Tibial nerve (tissue), 4 donors: ENCODE measurements around the gene MTA3. TPM values are rescaled to one million over a fixed set of nuclear protein-coding genes. Genes with fewer than 3 reads are reported as not detected.
"Not testable (repeated sequence)": the region's sequence is repeated elsewhere in the genome, so short reads cannot be mapped to it uniquely, and the experiment has no call there.

Experiments
- DNase-seq, 2 donors: peaks; one replicate each; pipeline ENCODE4 v3.0.0-alpha.2; 2019; ENCODE audit warnings: low spot score in 2 of 2
- H3K27ac ChIP-seq, 4 donors: fragments of 200-600 bp; sonication (generic) in 3 of 4; one replicate each; pipeline ENCODE4 v1.5.1; 2017 to 2019; ENCODE audit warnings: mild to moderate bottlenecking in 1 of 4
- H3K27me3 ChIP-seq, 2 donors: fragments of 200-600 bp; sonication (generic) in 1 of 2; one replicate each; pipeline versions ENCODE4 v1.5.1 to v1.6.0; 2017 to 2019
- H3K36me3 ChIP-seq, 3 donors: fragments of 200-600 bp; sonication (generic); one replicate each; pipeline ENCODE4 v1.5.1; 2018 to 2019
- H3K4me1 ChIP-seq, 4 donors: fragments of 200-600 bp; sonication (generic) in 3 of 4; one replicate each; pipeline ENCODE4 v1.5.1; 2017 to 2019
- H3K4me3 ChIP-seq, 4 donors: fragments of 200-600 bp; sonication (generic) in 3 of 4; one replicate each; pipeline ENCODE4 v1.5.1; 2017 to 2019; ENCODE audit warnings: mild to moderate bottlenecking in 1 of 4, moderate library complexity in 1 of 4
- H3K9me3 ChIP-seq, 4 donors: fragments of 200-600 bp; sonication (generic) in 3 of 4; one replicate each; pipeline ENCODE4 v1.5.1; 2017 to 2019
- EP300 ChIP-seq, 2 donors: sonication (generic); formaldehyde crosslinking; IDR thresholded peaks; one replicate each; pipeline ENCODE4 v1.6.1; 2017; ENCODE audit warnings: antibody characterized with exemption in 2 of 2, mild to moderate bottlenecking in 1 of 2
- POLR2A ChIP-seq, 2 donors: fragments of 450-650 bp; IDR thresholded peaks; one replicate each; pipeline ENCODE4 v1.6.1; 2017; ENCODE audit warnings: antibody characterized with exemption in 2 of 2, mild to moderate bottlenecking in 2 of 2, moderate library complexity in 2 of 2
- WGBS, 2 donors: methylation state at CpG; one replicate each; pipeline ENCODE4 v1.1.5; 2018; 5-methylcytosine and 5-hydroxymethylcytosine counted together
- total RNA-seq, 4 donors: library from RNA; depleted of rRNA; stranded (reverse); fragments of >200 nt; gene quantifications; one replicate each; pipeline ENCODE4 v1.1.0, GENCODE V29; 2016
- TF ChIP-seq, protein P1 (sequence below), 5 experiments: fragments of 200-600 bp in 3 of 5; fragments of 450-650 bp in 2 of 5; sonication (generic) in 3 of 5; IDR thresholded peaks; one replicate each; pipeline ENCODE4 v1.5.1; 2016 to 2019; ENCODE audit warnings: antibody characterized with exemption in 5 of 5, mild to moderate bottlenecking in 3 of 5, moderate library complexity in 2 of 5

Gene MTA3
- total RNA-seq, 4 donors from 2014 or later = 33.1 to 47.0 (median 42.5) TPM

DNA sequence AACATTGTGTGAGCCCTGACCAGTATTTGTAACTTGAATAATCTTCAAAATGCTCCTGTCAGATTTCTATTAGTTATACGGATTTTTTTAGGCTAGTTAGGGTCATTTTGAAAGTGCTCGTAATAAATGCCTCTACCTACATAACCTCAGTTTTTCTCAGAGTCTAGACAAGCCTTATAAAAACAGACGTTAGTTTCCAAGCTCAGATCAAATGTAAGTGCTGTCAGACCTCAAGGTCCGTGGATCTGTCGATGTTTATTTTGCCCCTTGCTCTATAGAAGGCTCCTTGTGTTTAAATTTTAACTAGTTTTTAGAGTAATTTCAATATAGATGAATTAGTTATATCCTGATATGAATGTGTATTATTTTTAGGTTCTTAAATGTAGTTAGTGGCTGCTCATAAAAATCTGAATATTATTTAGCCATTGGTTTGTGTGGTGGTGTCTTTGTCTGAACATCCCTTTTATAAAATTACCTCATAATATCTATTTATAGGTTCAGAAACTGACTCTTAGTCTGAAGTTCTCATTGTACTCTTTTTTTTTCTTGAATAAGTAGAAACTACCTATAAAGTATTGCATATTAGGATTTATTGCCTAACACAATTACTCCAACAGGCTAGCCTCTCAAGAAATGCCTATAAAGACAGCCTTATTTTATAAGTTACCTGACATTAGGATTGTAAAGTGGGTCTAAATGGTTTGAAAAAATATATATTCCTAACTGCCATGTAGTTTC is 71.1 kb downstream of the MTA3 start:
- no peak for DNase-seq
- TF ChIP-seq EP300 (IDR thresholded peaks at IDR 0.05) (no peak), POLR2A (IDR thresholded peaks at IDR 0.05) (no peak)
- TF ChIP-seq, protein P1, sequence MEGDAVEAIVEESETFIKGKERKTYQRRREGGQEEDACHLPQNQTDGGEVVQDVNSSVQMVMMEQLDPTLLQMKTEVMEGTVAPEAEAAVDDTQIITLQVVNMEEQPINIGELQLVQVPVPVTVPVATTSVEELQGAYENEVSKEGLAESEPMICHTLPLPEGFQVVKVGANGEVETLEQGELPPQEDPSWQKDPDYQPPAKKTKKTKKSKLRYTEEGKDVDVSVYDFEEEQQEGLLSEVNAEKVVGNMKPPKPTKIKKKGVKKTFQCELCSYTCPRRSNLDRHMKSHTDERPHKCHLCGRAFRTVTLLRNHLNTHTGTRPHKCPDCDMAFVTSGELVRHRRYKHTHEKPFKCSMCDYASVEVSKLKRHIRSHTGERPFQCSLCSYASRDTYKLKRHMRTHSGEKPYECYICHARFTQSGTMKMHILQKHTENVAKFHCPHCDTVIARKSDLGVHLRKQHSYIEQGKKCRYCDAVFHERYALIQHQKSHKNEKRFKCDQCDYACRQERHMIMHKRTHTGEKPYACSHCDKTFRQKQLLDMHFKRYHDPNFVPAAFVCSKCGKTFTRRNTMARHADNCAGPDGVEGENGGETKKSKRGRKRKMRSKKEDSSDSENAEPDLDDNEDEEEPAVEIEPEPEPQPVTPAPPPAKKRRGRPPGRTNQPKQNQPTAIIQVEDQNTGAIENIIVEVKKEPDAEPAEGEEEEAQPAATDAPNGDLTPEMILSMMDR (IDR thresholded peaks at IDR 0.05) = no peak
- 77 to 82% methylated on average over 5 of the region's 5 CpGs for WGBS, 2 donors
- Histone ChIP-seq H3K4me1 (peaks cover 0 to 9% (median 0%) of the 10 kb centered on the region in 4 donors), H3K27me3 (no peaks in the 10 kb centered on the region), H3K36me3 (peaks cover 0 to 11% (median 0%) of the 10 kb centered on the region in 3 donors), H3K27ac (no peak overlapping the region), H3K9me3 (no peaks in the 10 kb centered on the region), H3K4me3 (no peak overlapping the region)

- H3K9me3 ChIP-seq = no peaks in the 10 kb centered on the region
- no peak overlapping the region for H3K27ac ChIP-seq
- peaks cover 0 to 9% (median 0%) of the 10 kb centered on the region in 4 donors for H3K4me1 ChIP-seq
- no peak overlapping the region for H3K4me3 ChIP-seq
- peaks cover 0 to 18% (median 0%) of the 10 kb centered on the region in 3 donors for H3K36me3 ChIP-seq
- DNase-seq = no peak
- 87% methylated on average over 1 of the region's 1 CpG for WGBS, 2 donors
- no peak for TF ChIP-seq POLR2A (IDR thresholded peaks at IDR 0.05)
- no peak for TF ChIP-seq EP300 (IDR thresholded peaks at IDR 0.05)
- TF ChIP-seq, protein P1 (IDR thresholded peaks at IDR 0.05) = no peak
- H3K27me3 ChIP-seq = no peaks in the 10 kb centered on the region
Observed at GRCh38 chr2:42640261-42640660, 71.8 kb downstream of the MTA3 start.

- not testable (repeated sequence) for H3K27me3 ChIP-seq, H3K27ac ChIP-seq, H3K9me3 ChIP-seq, DNase-seq, H3K4me3 ChIP-seq, H3K4me1 ChIP-seq
- 79 to 80% methylated on average over 2 of the region's 2 CpGs for whole genome bisulfite sequencing, 2 donors
- H3K36me3 ChIP-seq = peaks cover 0 to 28% (median 0%) of the 10 kb centered on the region in 3 donors
Observed at GRCh38 chr2:42642371-42642770, 73.9 kb downstream of the MTA3 start.

- no peak overlapping the region for H3K27ac ChIP-seq
- WGBS, 2 donors = 88 to 89% methylated on average over 2 of the region's 2 CpGs
- no peak overlapping the region for H3K4me3 ChIP-seq
- H3K9me3 ChIP-seq = no peaks in the 10 kb centered on the region
- H3K4me1 ChIP-seq = no peaks in the 10 kb centered on the region
- TF ChIP-seq EP300 (IDR thresholded peaks at IDR 0.05) = no peak
- no peak for TF ChIP-seq POLR2A (IDR thresholded peaks at IDR 0.05)
- TF ChIP-seq, protein P1 (IDR thresholded peaks at IDR 0.05) = no peak
- no peaks in the 10 kb centered on the region for H3K27me3 ChIP-seq
- no peak for DNase-seq
- H3K36me3 ChIP-seq = peaks cover 0 to 38% (median 0%) of the 10 kb centered on the region in 3 donors
Observed at GRCh38 chr2:42645551-42645950, 77.1 kb downstream of the MTA3 start.

- no peak overlapping the region for H3K4me3 ChIP-seq
- DNase-seq = no peak
- TF ChIP-seq POLR2A (IDR thresholded peaks at IDR 0.05) = no peak
- TF ChIP-seq, protein P1 (IDR thresholded peaks at IDR 0.05) = no peak
- TF ChIP-seq EP300 (IDR thresholded peaks at IDR 0.05) = no peak
- H3K27ac ChIP-seq = no peak overlapping the region
- H3K36me3 ChIP-seq = peaks cover 0 to 38% (median 0%) of the 10 kb centered on the region in 3 donors
- no peaks in the 10 kb centered on the region for H3K27me3 ChIP-seq
- H3K4me1 ChIP-seq = peaks cover 0 to 15% (median 3%) of the 10 kb centered on the region in 4 donors
- WGBS, 2 donors = 88 to 91% methylated on average over 8 of the region's 8 CpGs
- H3K9me3 ChIP-seq = no peaks in the 10 kb centered on the region
Observed at GRCh38 chr2:42648796-42649195, 80.4 kb downstream of the MTA3 start.
